Measurements from ENCODE around the gene SLCO3A1. TPM values are rescaled to one million over a fixed set of nuclear protein-coding genes. Genes with fewer than 3 reads are reported as not detected.

The SLCO3A1 gene
- total and polyA plus RNA-seq, 2 donors (not counting 1 experiment from before 2014, with no cell fraction given), result 8.1 to 16.8 TPM

DNA sequence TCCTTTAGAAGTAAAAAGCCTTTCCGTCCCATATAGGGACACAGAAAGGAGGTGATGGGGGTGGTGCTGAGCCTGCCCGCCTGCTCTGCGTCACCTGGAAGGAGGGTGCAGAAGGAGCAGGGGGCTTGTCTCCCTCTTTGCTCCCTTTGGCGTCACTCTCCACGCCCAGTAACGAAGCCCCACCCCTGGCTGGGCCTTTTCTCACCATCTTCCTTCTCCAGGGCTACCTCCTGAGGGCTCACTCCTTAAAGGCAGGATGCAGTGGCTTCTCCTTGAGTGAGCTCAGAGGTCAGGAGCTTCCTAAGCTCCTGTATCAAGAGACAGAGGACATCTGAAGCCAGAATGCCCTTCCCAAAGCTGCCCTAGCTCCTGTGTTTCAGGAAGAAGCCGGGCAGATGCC lies 31.5 kb downstream of the SLCO3A1 start:
- TF ChIP-seq, protein P1, sequence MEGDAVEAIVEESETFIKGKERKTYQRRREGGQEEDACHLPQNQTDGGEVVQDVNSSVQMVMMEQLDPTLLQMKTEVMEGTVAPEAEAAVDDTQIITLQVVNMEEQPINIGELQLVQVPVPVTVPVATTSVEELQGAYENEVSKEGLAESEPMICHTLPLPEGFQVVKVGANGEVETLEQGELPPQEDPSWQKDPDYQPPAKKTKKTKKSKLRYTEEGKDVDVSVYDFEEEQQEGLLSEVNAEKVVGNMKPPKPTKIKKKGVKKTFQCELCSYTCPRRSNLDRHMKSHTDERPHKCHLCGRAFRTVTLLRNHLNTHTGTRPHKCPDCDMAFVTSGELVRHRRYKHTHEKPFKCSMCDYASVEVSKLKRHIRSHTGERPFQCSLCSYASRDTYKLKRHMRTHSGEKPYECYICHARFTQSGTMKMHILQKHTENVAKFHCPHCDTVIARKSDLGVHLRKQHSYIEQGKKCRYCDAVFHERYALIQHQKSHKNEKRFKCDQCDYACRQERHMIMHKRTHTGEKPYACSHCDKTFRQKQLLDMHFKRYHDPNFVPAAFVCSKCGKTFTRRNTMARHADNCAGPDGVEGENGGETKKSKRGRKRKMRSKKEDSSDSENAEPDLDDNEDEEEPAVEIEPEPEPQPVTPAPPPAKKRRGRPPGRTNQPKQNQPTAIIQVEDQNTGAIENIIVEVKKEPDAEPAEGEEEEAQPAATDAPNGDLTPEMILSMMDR (conservative IDR thresholded peaks at IDR 0.05 in 1 of 2, IDR thresholded peaks at IDR 0.05 in 1 of 2; ENCODE audit: low read depth in 1 of 2, low read length in 2 of 2), result no peak
- TF ChIP-seq EZH2 (IDR thresholded peaks at IDR 0.05; ENCODE audit: low read length, missing control alignments), result no peak
- no peak overlapping the region for H2AFZ ChIP-seq (ENCODE audit: low read length)
- no peaks in the 10 kb centered on the region for H3K79me2 ChIP-seq (ENCODE audit: control insufficient read depth, insufficient read depth, low read length)
- no peak overlapping the region for H3K27ac ChIP-seq (ENCODE audit: insufficient read depth, low read length)
- DNase-seq (ENCODE audit: low read depth in 2 of 2), result no peak
- peak overlapping the region; percentile 21 for H3K4me2 ChIP-seq (ENCODE audit: extremely low read depth, insufficient read depth, low read length)
- H3K4me3 ChIP-seq (replicated peaks in 1 of 4; ENCODE audit: control extremely low read depth in 1 of 4, insufficient read depth in 1 of 4, low read depth in 3 of 4, low read length in 4 of 4), result no peak overlapping the region
- H3K27me3 ChIP-seq (ENCODE audit: control insufficient read depth, insufficient read depth, low read length), result no peaks in the 10 kb centered on the region
- peaks cover 15% of the 10 kb centered on the region for H3K4me1 ChIP-seq (ENCODE audit: control insufficient read depth, extremely low read depth, insufficient read depth, low read length)
- H3K9me3 ChIP-seq (ENCODE audit: control insufficient read depth, insufficient read depth, low read depth, low read length), result no peaks in the 10 kb centered on the region
- no peaks in the 10 kb centered on the region for H3K36me3 ChIP-seq (ENCODE audit: control insufficient read depth, insufficient read depth, low read length)
- no peak overlapping the region for H3K9ac ChIP-seq (ENCODE audit: insufficient read depth, low read length)
- H4K20me1 ChIP-seq (ENCODE audit: control insufficient read depth, extremely low read depth, insufficient read depth, low read length), result no peaks in the 10 kb centered on the region

DNA sequence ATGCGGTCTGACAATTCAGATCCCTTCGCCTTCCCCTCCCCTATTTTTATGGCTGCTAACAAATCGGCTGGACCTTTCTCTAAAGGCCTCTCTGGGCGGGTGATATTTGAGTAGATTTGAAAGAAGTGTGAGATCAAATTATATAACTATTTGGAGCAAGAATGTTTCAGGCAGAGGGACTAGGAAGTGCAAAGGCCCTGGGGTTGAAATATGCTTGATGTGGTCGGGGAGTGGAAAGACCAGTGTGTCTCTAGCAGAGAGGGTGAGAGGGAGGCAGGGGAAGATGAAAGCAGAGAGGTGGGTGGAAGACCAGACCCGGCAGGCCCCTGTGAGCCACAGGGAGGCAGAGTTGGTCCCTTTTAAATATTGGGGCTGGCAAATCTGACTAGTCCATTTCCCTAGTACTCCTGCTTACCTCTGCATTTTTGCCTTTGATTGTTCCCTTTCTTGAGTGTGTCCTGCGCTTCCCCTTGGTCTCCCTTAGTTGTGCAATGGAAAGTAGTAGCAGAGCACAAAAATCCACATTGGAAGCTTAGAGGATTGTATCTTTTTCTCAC lies 32.3 kb downstream of the SLCO3A1 start:
- Histone ChIP-seq H3K9ac (ENCODE audit: insufficient read depth, low read length) (no peak overlapping the region), H3K4me1 (ENCODE audit: control insufficient read depth, extremely low read depth, insufficient read depth, low read length) (peaks cover 15% of the 10 kb centered on the region), H3K4me3 (replicated peaks in 1 of 4; ENCODE audit: control extremely low read depth in 1 of 4, insufficient read depth in 1 of 4, low read depth in 3 of 4, low read length in 4 of 4) (no peak overlapping the region), H3K27ac (ENCODE audit: insufficient read depth, low read length) (no peak overlapping the region), H3K27me3 (ENCODE audit: control insufficient read depth, insufficient read depth, low read length) (no peaks in the 10 kb centered on the region), H3K9me3 (ENCODE audit: control insufficient read depth, insufficient read depth, low read depth, low read length) (no peaks in the 10 kb centered on the region), H3K79me2 (ENCODE audit: control insufficient read depth, insufficient read depth, low read length) (no peaks in the 10 kb centered on the region), H3K4me2 (ENCODE audit: extremely low read depth, insufficient read depth, low read length) (no peak overlapping the region), H2AFZ (ENCODE audit: low read length) (no peak overlapping the region), H3K36me3 (ENCODE audit: control insufficient read depth, insufficient read depth, low read length) (no peaks in the 10 kb centered on the region), H4K20me1 (ENCODE audit: control insufficient read depth, extremely low read depth, insufficient read depth, low read length) (no peaks in the 10 kb centered on the region)
- DNase-seq (ENCODE audit: low read depth in 2 of 2), result no peak
- no peak for TF ChIP-seq EZH2 (IDR thresholded peaks at IDR 0.05; ENCODE audit: low read length, missing control alignments)
- TF ChIP-seq, protein P1 (conservative IDR thresholded peaks at IDR 0.05 in 1 of 2, IDR thresholded peaks at IDR 0.05 in 1 of 2; ENCODE audit: low read depth in 1 of 2, low read length in 2 of 2), result no peak

DNA sequence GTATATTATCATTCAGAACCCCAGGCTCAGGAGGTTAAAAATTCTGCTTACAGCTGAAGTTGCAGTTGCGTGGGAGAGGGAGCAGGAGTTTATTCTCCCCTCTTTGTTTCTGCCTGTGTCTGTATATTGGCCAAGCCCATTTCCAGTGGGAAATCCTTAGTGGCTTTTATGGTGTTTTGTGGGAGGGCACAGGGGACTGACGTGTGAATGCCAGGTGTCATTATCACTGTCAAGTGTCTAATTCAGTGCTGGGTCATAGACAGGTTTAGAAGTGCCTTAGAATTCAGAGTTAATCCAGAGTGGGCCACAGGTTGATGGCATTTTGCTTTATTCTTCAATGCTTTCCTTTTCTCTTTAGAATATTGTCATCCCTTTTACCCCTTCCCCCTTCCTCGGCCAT lies 33.4 kb downstream of the SLCO3A1 start:
- no peaks in the 10 kb centered on the region for H4K20me1 ChIP-seq (ENCODE audit: control insufficient read depth, extremely low read depth, insufficient read depth, low read length)
- H3K9ac ChIP-seq (ENCODE audit: insufficient read depth, low read length), result no peak overlapping the region
- no peaks in the 10 kb centered on the region for H3K36me3 ChIP-seq (ENCODE audit: control insufficient read depth, insufficient read depth, low read length)
- no peak overlapping the region for H3K4me3 ChIP-seq (replicated peaks in 1 of 4; ENCODE audit: control extremely low read depth in 1 of 4, insufficient read depth in 1 of 4, low read depth in 3 of 4, low read length in 4 of 4)
- no peak for DNase-seq (ENCODE audit: low read depth in 2 of 2)
- H3K79me2 ChIP-seq (ENCODE audit: control insufficient read depth, insufficient read depth, low read length), result no peaks in the 10 kb centered on the region
- H3K27ac ChIP-seq (ENCODE audit: insufficient read depth, low read length), result no peak overlapping the region
- H3K4me2 ChIP-seq (ENCODE audit: extremely low read depth, insufficient read depth, low read length), result no peak overlapping the region
- TF ChIP-seq, protein P1 (conservative IDR thresholded peaks at IDR 0.05 in 1 of 2, IDR thresholded peaks at IDR 0.05 in 1 of 2; ENCODE audit: low read depth in 1 of 2, low read length in 2 of 2), result no peak
- TF ChIP-seq EZH2 (IDR thresholded peaks at IDR 0.05; ENCODE audit: low read length, missing control alignments), result no peak
- H3K27me3 ChIP-seq (ENCODE audit: control insufficient read depth, insufficient read depth, low read length), result no peaks in the 10 kb centered on the region
- peaks cover 15% of the 10 kb centered on the region for H3K4me1 ChIP-seq (ENCODE audit: control insufficient read depth, extremely low read depth, insufficient read depth, low read length)
- no peak overlapping the region for H2AFZ ChIP-seq (ENCODE audit: low read length)
- H3K9me3 ChIP-seq (ENCODE audit: control insufficient read depth, insufficient read depth, low read depth, low read length), result no peaks in the 10 kb centered on the region
